Psoas muscle (tissue), 8 donors: ENCODE data around the gene RNASEH2B. TPM values are rescaled to one million over a fixed set of nuclear protein-coding genes. Genes with fewer than 3 reads are reported as not detected.

ENCODE experiments used
- ATAC-seq, 4 donors: fragments of 200-7000 bp; cut with Tn5 transposase; one replicate each; pipeline ENCODE4 v1.9.1; 2020; ENCODE audit warnings: moderate library complexity in 3 of 4, mild to moderate bottlenecking in 2 of 4
- DNase-seq, 2 donors: peaks; one replicate each; pipeline ENCODE4 v3.0.0-alpha.2; 2020
- H3K27ac ChIP-seq: fragments of 200-600 bp; one replicate; pipeline ENCODE4 v1.8.0; 2022
- H3K27me3 ChIP-seq, 3 donors: fragments of 200-600 bp in 1 of 3; one replicate each; pipeline versions ENCODE4 v1.6.1 to v1.8.0; 2013 to 2022; ENCODE audit warnings: low read length in 2 of 3, mild to moderate bottlenecking in 2 of 3, moderate library complexity in 1 of 3; ENCODE audit not compliant: insufficient read depth in 3 of 3
- H3K36me3 ChIP-seq, 2 donors: fragments of 200-600 bp in 1 of 2; one replicate each; pipeline versions ENCODE4 v1.6.1 to v1.8.0; 2013 to 2022; ENCODE audit warnings: low read depth in 1 of 2, mild to moderate bottlenecking in 1 of 2, moderate library complexity in 1 of 2; ENCODE audit not compliant: insufficient read depth in 1 of 2
- H3K4me1 ChIP-seq: fragments of 200-600 bp; one replicate; pipeline ENCODE4 v1.8.0; 2022
- H3K4me3 ChIP-seq: fragments of 200-600 bp; one replicate; pipeline ENCODE4 v1.8.0; 2022; ENCODE audit warnings: mild to moderate bottlenecking
- H3K9me3 ChIP-seq: fragments of 200-600 bp; one replicate; pipeline ENCODE4 v1.8.0; 2022
- WGBS, 3 donors: extraction: QIAGEN DNeasy Blood & Tissue Kit; methylation state at CpG; one replicate each; pipeline versions ENCODE4 v1.1.6 to v1.1.7; 2013; 5-methylcytosine and 5-hydroxymethylcytosine counted together
- intact Hi-C, 2 donors: fragments of 100-400 bp; cut with DNase I; formaldehyde crosslinking; loops; one replicate each; pipeline versions ENCODE4 v1.11.0 to v1.14.2; 2022
- polyA plus RNA-seq, 3 donors: library from polyadenylated mRNA; stranded (reverse); fragments of 200-250 nt; gene quantifications; one replicate each; pipeline ENCODE4 v1.2.3, GENCODE V29; 2013
- total RNA-seq, 4 donors: library from RNA; stranded (reverse); fragmentation: NEBNext Ultra II Directional in 2 of 4; extraction: Animal tissue kit (Norgen Biotek cat#: 25700) in 2 of 4; gene quantifications; one replicate each; pipeline versions ENCODE4 v1.2.1 to v1.2.4, GENCODE V29; 2021 to 2023
- TF ChIP-seq, protein P1 (sequence below): fragments of 200-600 bp; IDR thresholded peaks from one replicate; pipeline ENCODE4 v1.8.0; 2022; ENCODE audit warnings: antibody characterized with exemption
- donor health status: healthy with polysubstance abuse.
- donor health status: DM: no; HTN: no; CAD: no; lungs with moderate emphysema.
- donor health status: Bipolar disorder and iron deficiency.
- donor health status: healthy.
- donor health status: DM: yes; HTN: yes; CAD: no.
- donor health status: DM: no; HTN: no; CAD: no.
- donor health status: DM: no; HTN: no; CAD: no.
- donor health status: DM: yes; HTN: yes; CAD: no.

RNASEH2B gene
- total and polyA plus RNA-seq, 7 donors: 10.6 to 20.7 (median 16.7) TPM

DNA sequence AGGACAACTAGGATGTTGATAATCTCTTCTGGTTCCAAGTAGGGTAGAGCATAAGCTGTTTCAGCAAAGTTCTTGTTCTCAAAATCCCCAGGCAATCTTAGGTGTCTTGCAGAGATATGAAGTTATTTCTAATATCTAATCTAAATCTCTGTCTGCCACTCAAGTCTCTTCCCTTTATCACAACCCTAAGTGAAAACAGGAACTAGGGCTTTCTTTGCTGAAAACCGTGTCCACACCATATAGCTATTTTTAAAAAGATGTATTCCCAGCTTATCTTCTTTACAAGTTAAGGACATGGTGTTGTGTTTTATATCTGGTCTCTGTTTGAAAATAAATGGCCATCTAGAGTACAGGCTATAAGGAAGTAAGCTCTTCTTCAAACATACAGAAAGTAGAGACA lies 11.3 kb upstream of the RNASEH2B start:
- intact Hi-C loops: no loop called here
- H3K4me1 ChIP-seq: no peaks in the 10 kb centered on the region
- no peak for ATAC-seq

DNA sequence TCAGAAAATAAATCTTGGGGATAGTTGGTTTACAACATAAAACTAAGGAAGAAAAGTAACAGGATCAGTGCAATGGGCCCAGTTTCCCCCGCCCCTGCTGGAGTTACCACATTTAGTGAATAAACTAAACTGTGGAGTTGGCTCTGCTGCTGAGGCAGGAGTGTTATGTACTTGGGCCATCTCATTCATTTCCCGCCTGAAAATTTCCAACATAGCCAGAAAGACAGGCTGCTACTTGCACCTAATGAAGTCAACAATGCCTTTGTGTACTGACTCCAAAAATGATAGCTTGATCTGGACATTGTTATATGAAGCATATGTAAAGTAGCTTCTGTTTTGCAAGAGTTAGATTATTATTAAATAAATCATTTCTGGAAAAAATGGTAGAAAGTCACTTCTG lies 7.9 kb upstream of the RNASEH2B start:
- ATAC-seq (no peak), DNase-seq (no peak)
- no peaks in the 10 kb centered on the region for H3K36me3 ChIP-seq
- H3K9me3 ChIP-seq: no peaks in the 10 kb centered on the region
- TF ChIP-seq, protein P1, sequence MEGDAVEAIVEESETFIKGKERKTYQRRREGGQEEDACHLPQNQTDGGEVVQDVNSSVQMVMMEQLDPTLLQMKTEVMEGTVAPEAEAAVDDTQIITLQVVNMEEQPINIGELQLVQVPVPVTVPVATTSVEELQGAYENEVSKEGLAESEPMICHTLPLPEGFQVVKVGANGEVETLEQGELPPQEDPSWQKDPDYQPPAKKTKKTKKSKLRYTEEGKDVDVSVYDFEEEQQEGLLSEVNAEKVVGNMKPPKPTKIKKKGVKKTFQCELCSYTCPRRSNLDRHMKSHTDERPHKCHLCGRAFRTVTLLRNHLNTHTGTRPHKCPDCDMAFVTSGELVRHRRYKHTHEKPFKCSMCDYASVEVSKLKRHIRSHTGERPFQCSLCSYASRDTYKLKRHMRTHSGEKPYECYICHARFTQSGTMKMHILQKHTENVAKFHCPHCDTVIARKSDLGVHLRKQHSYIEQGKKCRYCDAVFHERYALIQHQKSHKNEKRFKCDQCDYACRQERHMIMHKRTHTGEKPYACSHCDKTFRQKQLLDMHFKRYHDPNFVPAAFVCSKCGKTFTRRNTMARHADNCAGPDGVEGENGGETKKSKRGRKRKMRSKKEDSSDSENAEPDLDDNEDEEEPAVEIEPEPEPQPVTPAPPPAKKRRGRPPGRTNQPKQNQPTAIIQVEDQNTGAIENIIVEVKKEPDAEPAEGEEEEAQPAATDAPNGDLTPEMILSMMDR: no peak
- no peak overlapping the region for H3K27ac ChIP-seq
- H3K4me1 ChIP-seq: no peaks in the 10 kb centered on the region
- 91 to 97% (median 92%) methylated on average over 2 of the region's 2 CpGs for WGBS, 3 donors
- intact Hi-C loops: no loop called here
- H3K4me3 ChIP-seq: no peak overlapping the region
- no peaks in the 10 kb centered on the region for H3K27me3 ChIP-seq

More for the DNA sequence above, 11.3 kb upstream of the RNASEH2B start:
- no peaks in the 10 kb centered on the region for H3K9me3 ChIP-seq
- no peaks in the 10 kb centered on the region for H3K27me3 ChIP-seq
- H3K4me3 ChIP-seq: no peak overlapping the region
- no peak overlapping the region for H3K27ac ChIP-seq
- no peaks in the 10 kb centered on the region for H3K36me3 ChIP-seq
- DNase-seq: no peak
- WGBS, 3 donors: 71 to 74% (median 74%) methylated on average over 1 of the region's 1 CpG
- TF ChIP-seq, protein P1: no peak

DNA sequence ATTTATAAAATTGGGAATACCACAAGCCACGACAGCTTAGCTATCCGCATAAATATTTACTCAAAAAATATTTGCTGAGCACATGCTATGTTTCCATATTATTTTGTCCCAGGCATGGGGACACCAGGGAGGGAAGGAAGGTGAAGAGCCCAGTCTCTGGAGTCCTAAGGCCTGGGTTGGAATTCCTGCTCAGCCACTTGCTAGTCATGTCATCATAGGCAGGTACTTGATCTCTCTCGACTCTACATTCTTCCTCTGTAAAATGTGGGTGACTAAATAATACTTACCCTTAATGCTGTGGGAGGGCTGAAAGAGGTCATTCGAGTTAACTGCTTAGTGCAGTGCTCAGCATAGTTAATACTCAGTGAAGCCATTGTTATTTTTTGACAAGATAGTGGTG lies 4.3 kb upstream of the RNASEH2B start:
- TF ChIP-seq, protein P1: no peak
- intact Hi-C loops: no loop called here
- ATAC-seq: no peak

DNA sequence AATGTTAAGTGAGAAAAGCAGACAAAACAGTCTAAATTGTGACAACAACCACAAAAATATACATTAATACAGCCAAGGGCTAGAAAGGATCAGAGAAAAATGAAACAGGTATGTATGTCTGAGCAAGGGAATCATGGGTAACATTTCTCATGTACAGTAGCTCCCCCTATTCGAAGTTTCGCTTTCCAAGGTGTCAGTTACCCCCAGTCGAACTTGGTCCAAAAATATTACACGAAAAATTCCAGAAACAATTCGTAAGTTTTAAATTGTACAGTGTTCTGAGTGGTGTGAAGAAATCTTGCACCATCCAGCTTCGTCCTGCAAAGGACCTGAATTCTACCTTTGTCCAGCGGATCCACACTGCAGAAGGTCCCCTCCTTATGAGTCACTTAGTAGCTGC lies 1.8 kb upstream of the RNASEH2B start:
- WGBS, 3 donors: 82 to 89% (median 88%) methylated on average over 7 of the region's 7 CpGs
- H3K9me3 ChIP-seq: no peaks in the 10 kb centered on the region
- no peak overlapping the region for H3K4me3 ChIP-seq
- intact Hi-C loops: no loop called here
- H3K36me3 ChIP-seq: no peaks in the 10 kb centered on the region
- no peak overlapping the region for H3K27ac ChIP-seq
- TF ChIP-seq, protein P1: no peak
- H3K4me1 ChIP-seq: no peaks in the 10 kb centered on the region
- DNase-seq: no peak
- H3K27me3 ChIP-seq: no peaks in the 10 kb centered on the region
- no peak for ATAC-seq

More for the DNA sequence above, 4.3 kb upstream of the RNASEH2B start:
- Histone ChIP-seq H3K9me3 (no peaks in the 10 kb centered on the region), H3K27me3 (no peaks in the 10 kb centered on the region), H3K36me3 (no peaks in the 10 kb centered on the region), H3K4me1 (no peaks in the 10 kb centered on the region), H3K27ac (no peak overlapping the region), H3K4me3 (no peak overlapping the region)
- 75 to 85% (median 78%) methylated on average over 4 of the region's 4 CpGs for WGBS, 3 donors
- DNase-seq: no peak

DNA sequence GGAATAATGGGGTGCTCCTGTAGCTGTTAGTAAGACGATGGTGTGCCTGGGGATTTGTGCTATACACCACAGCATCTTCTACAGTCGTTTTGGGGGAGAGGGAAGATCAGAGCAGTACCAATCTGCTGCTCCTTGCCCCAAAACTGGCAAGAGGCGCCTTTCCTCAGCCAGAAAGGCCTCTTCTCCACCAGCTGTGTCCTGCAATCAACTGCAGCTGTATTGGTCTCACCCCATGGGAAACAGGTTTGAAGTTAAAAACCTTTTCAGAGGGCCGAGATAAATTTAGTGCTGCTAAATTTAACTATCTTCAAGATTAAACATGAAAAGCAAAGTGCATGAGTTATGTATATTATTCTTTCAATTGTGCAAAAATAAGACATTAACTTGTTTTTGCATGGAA lies 1.2 kb upstream of the RNASEH2B start:
- no peaks in the 10 kb centered on the region for H3K4me1 ChIP-seq
- 41 to 54% (median 49%) methylated on average over 4 of the region's 4 CpGs for WGBS, 3 donors
- H3K27ac ChIP-seq: no peak overlapping the region
- TF ChIP-seq, protein P1: no peak
- DNase-seq: no peak
- H3K36me3 ChIP-seq: no peaks in the 10 kb centered on the region
- no peaks in the 10 kb centered on the region for H3K27me3 ChIP-seq
- intact Hi-C loops: no loop called here
- H3K4me3 ChIP-seq: no peak overlapping the region
- no peak for ATAC-seq
- no peaks in the 10 kb centered on the region for H3K9me3 ChIP-seq
